HG03432 (cell line): Measurements from ENCODE around the gene MOB3A.

ENCODE experiments used
- ATAC-seq: cut with Tn5 transposase; IDR thresholded peaks from one replicate; pipeline ENCODE4 v1.9.1; 2021; ENCODE audit warnings: mild to moderate bottlenecking, moderate library complexity; ENCODE audit not compliant: unreplicated experiment

The MOB3A gene

GRCh38 chr19:2047449-2048103 lies 48.5 kb downstream of the MOB3A start:
- no peak for ATAC-seq

GRCh38 chr19:2047076-2047448 lies 49.1 kb downstream of the MOB3A start:
- no peak for ATAC-seq

GRCh38 chr19:2046046-2046907 lies 49.8 kb downstream of the MOB3A start:
- no peak for ATAC-seq

GRCh38 chr19:2045501-2046045 lies 50.6 kb downstream of the MOB3A start:
- no peak for ATAC-seq

GRCh38 chr19:2044709-2045500 lies 51.2 kb downstream of the MOB3A start:
- ATAC-seq: no peak

GRCh38 chr19:2043961-2044708 lies 52.0 kb downstream of the MOB3A start:
- no peak for ATAC-seq

- ATAC-seq: no peak
Observed at GRCh38 chr19:2043251-2043641, 52.9 kb downstream of the MOB3A start.

- no peak for ATAC-seq
Observed at GRCh38 chr19:2042485-2043250, 53.5 kb downstream of the MOB3A start.

- ATAC-seq: peak; percentile 59
Observed at GRCh38 chr19:2041683-2042484, 54.2 kb downstream of the MOB3A start.

- no peak for ATAC-seq
Observed at GRCh38 chr19:2041433-2041682, 54.8 kb downstream of the MOB3A start.

GRCh38 chr19:2040647-2041432 lies 55.3 kb downstream of the MOB3A start:
- ATAC-seq: no peak

GRCh38 chr19:2039959-2040646 lies 56.0 kb downstream of the MOB3A start:
- ATAC-seq: no peak

GRCh38 chr19:2039089-2039958 lies 56.8 kb downstream of the MOB3A start:
- no peak for ATAC-seq

GRCh38 chr19:2038284-2039088 lies 57.6 kb downstream of the MOB3A start:
- ATAC-seq: no peak

GRCh38 chr19:2037651-2038255 lies 58.4 kb downstream of the MOB3A start:
- no peak for ATAC-seq

GRCh38 chr19:2036424-2036823 lies 59.7 kb downstream of the MOB3A start:
- no peak for ATAC-seq
